AG09319 (cell line): ENCODE measurements around the gene FRY.

Source experiments
- DNase-seq: peaks from one replicate; pipeline ENCODE4 v3.0.0-alpha.2; 2010; ENCODE audit warnings: low read depth; ENCODE audit errors: extremely low read depth
- CTCF ChIP-seq: IDR thresholded peaks from 2 replicates; pipeline ENCODE4 v1.5.1; 2011; ENCODE audit warnings: low read depth, mild to moderate bottlenecking, inconsistent platforms, low read length, moderate library complexity

Gene FRY

DNA sequence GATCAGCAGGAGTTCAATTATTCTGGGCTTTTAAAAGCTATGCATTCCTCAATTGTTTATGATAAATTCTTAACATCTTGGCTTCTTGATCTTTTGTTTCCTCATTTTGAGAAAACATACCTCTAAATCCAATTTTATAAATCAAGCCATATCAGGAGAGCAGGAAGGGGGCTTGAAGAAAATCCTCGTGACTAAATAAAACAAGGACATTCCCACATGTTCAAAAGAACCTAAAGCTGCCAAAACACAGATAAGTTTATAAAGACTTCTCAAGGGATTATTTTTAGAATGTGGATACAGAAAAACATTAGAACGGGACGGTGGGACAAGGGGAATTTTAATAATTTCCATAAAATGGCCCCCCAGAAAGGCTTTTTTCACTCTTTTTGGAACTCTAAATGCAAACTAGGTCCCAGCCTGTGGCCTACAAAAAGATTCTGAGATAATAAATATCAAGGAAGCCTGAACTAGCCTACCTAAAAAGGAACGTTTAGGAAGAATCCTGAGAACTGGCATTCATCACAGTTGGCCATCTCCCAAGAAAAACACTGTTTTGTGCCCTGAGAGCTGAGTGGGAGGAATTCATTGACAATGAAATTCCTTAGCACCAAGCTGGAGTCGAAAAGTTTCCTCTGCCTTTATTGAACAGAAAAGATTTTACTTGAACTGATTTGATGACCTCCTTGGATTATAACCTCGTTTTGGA is 253.5 kb downstream of the FRY start:
- no peak for DNase-seq
- no peak for TF ChIP-seq CTCF

DNA sequence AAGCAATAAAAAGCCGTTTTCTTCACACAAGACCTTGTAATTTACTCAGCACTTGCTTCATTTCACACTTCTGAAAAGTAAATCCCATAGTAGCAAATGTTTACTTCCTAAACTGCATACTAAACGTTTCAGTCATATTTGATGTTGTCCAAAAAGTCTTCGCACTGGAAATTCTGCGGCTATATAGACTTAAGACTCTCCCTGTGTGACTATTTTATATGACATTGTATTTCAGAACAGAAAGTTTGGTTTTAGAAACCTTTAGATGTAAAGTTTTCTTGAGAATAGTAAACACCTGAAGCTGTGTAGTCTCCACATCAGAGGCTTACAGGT is 254.0 kb downstream of the FRY start:
- no peak for DNase-seq
- no peak for TF ChIP-seq CTCF

DNA sequence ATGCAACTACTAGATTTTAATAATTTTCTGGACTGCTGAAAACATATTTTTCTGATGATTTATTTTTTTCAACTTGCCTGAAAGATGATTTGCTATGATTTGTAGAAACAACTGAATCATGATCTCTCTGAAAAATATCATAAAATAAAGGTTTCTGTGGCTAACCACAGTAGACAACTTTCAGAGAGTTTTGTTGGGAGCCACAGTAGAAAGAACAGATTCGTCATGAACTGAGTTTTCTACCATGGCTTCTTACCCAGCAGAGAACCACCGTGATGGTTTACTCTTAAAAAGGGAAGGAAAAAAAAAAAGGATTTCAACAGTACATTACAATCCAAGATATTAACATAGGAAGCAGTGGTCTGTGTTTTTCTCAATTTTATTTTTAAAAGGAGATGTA is 265.6 kb downstream of the FRY start:
- no peak for DNase-seq
- no peak for TF ChIP-seq CTCF

GRCh38 chr13:32298695-32299094 is 267.1 kb downstream of the FRY start:
- no peak for DNase-seq
- no peak for TF ChIP-seq CTCF

DNA sequence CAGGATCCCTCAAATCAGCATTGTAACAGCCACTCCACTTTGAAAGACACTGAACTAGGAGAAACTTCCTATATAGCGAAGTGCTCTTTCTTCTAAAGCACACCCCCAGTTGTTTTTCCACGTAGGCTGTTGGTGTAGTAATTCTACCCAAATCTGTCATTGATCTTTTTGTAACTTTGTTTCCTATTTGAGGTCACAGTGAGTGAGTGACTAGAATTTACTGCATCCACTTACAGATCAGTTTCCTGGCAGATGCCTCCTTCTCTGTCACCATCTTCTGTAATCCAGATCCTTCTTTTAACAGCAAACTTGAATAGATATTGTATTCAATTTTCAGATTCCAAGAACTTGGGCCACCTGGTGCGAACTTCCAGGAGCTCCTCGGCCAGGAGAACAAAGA is 268.3 kb downstream of the FRY start:
- no peak for TF ChIP-seq CTCF
- no peak for DNase-seq

- TF ChIP-seq CTCF, result no peak
- no peak for DNase-seq
These were observed 268.8 kb downstream of the FRY start for GRCh38 chr13:32300406-32300805.

DNA sequence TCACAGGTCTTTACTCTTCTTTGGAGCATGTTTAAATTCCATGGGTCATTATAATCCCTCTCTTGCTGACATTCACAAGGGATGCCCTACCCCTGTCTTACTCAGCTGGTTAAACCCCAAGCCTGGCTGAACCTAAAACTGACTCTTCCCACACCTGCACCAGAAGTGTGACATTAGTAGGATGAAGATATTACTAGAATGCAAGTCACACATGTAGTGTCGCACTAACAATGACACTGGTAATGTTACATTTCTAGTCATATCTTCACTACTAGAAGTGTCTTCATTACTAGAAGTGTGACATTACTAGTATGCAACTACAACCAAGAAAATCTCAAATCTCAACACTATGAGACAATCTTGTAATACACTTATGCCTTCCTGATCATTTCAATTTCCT is 269.3 kb downstream of the FRY start:
- TF ChIP-seq CTCF, result no peak
- DNase-seq, result no peak
